GM19395 (cell line): ENCODE results near the gene TRPC3.

Source experiments
- ATAC-seq: cut with Tn5 transposase; IDR thresholded peaks from one replicate; pipeline ENCODE4 v1.9.1; 2021; ENCODE audit warnings: mild to moderate bottlenecking, moderate library complexity; ENCODE audit not compliant: unreplicated experiment

The TRPC3 gene

DNA sequence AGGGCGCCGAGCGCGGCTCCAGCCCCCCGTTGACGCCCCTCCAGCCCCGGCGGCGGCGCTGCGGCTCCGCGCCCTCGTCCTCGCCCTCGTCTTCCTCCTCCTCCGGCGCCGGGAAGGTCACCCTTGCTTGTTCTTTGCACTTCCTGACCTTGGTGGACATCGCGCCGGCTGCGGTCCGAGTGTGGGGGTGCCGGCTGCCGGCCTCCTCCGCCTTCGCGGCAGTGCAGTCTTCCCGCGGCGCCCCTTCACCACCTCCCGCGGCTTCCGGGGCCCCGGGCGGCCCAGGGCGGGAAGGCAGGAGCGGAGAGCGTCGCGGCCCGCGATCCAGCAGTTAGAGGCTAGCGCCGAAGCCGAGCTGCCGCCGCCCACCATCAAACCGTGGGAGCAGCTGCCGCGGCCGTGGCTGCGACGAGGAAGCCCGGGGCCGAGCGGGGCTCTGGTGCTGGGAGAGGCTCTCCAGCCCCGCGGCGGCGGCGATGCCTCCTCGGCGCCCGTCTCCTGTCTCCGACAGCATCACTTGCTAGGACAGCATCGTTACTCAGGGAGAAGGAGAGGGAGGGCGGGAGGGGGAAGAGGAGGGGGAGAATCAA is at the start of gene TRPC3:
TRPC3 (minus strand) TSS at position 540 of the 590 bp plus-strand sequence; CDS start at position 160, 380 bp downstream.
- ATAC-seq = peak; percentile 31

DNA sequence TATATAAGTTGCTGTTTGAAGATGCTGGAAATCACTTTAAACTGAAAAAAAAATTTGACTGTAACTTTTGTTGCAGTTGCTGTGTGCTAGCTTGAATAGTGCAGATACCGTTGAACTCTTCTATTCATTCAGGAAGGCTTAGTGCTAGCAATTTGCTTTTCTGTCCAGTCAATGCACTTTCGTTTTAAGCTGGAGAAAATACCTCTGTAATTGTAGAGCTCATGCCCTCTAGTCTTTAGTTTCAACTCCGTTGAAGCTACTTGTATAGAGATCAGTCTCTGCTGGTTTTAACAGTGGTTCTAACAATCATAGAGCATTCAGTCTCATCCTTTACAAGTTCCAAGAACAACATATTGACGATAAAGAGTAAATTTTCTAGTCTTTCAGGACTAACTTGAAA is 49.0 kb upstream of the TRPC3 start:
- no peak for ATAC-seq

DNA sequence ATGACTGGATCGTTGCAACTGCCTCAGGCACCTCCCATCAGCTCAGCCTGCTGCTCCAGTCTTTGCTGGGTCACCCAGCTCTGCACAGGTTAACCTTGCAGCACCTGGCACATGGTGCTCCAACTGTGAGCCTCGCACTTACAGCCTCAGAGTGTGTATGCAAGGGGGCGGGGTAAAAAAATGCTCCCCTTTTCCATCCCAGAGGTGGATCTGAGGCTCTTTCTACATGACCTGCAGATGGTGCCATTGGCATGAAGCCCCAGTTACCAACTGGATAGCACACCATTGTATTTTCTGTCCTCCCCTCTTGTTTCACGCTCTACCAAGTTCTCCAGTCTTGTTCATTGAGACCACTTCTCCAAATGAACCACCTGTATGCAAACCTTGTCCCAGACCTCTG is 46.2 kb upstream of the TRPC3 start:
- ATAC-seq = no peak

DNA sequence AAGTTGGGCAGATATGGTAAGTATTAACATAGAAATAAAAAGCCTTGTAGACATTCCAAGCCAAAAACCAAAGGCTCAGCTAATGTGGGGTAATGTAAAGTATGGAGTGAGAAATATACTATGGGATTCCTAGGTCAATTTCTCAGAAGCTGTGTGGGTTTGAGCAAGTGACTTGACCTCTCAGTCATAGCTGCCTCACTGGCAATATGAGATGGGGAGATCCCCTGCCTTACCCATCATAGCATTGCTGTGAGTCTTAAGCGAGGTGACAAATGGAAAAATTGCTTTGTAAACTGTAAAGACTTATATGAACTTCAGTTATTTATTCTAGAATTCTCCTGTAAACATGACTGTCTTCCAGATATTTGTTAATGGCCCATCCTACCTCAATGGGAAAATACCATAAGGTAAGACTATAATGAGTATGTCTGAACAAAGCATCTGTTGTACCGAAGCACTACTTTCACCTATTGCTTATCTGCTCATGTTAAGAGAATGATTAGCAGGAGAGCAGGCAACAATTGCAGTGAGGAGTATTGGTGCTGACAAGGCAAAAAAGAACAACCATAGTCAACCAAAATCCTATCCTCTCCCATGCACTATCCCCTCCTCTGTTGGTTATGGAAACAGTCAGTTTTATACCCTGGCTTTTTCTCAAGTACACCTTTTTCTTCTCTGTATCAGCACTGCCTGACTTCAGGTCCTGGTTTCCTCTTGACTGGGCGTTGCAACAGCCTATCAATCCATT is 44.1 kb upstream of the TRPC3 start:
- ATAC-seq = no peak

DNA sequence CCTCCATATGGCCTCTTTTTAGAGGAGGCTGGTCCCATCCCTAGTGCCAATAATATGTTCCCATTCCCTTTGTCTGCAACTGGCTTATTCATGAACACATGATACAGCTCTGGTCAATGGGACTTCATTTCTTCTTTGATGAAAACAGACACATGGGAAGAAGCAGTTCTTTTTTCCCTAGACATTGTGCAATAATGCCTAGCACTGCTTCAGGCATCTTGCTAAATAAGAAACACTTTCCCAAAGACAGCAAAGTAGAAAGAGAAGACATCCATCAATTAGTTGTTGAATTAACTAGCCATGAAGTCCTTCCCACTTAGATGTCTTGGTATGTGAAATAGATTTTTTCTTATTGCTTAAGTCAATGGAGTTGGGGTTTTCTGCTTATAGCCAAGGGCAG is 40.1 kb upstream of the TRPC3 start:
- no peak for ATAC-seq

DNA sequence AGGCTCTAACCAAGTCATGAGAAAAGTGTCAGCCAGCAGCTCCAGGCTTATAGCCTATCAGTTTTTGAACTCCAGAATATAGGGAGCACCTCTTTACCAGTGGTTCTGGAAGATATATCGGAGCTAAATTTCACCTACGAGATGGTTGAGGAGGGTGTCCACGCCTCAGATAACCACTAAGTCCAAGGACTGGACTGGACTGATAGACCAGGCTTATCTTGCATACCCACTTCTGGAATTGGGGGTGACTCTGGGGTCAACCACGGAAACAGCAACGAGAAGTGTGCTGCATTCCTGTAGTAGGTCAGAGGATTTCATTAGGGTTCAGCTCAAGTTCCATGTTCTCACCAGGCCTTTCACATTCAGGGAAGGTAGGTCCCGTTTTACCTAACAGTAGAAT is 38.6 kb upstream of the TRPC3 start:
- no peak for ATAC-seq

DNA sequence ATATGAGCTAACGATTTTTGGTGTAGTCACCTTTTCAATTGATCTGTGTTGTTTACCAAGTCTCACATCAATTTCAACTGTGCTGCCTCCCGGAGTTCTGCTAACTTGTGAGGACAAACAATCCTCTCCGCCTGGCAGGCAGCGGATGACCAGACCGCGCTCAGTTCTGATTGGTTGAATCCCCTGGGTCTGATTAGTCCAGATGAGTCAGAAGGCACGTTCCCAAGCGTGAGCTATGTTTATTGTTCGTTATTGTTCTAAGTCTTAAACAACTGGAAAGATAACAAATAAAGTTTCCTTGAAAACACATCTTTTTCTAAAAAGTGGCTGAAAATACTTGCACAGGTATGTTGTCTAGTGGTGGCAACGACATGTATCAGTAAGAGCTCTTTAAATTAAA is 37.9 kb upstream of the TRPC3 start:
- no peak for ATAC-seq

DNA sequence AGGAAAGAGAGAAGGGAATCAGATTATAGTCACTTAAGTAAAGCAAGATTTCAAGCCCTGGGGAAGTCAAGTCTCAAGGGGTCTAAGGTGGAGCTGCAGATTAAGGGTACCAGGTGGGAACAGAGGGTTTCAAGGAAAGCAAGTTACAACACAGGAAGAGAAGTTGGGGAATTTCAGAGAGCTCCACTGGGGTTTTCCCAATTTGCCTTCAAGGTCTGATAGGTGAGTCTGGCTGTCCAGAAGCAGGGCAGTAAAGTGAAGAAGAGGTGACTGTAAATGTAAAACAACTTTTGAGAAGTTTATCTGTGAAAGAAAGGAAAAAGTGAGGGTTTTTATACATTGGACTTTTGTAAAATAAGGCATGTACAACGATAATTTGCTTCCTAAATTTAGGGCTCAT is 37.1 kb upstream of the TRPC3 start:
- no peak for ATAC-seq

DNA sequence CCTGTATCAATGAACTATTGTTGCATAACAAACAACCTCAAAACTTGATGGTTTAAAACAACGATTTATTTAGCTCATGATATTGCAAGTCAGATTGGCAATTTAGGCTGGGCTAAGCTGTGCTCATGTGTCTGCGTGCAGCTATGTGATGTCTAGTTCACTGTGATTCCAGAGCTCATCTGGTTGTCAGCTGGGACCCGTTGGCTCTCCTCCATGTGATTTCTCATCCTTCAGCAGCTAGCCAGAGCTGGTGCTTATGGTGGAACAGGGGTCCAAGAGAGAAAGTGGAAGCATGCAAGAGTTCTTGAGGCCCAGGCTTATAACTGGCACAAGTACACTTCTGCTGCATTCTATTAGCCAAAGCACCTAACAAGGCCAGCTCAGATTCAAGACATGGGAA is 28.8 kb upstream of the TRPC3 start:
- no peak for ATAC-seq

DNA sequence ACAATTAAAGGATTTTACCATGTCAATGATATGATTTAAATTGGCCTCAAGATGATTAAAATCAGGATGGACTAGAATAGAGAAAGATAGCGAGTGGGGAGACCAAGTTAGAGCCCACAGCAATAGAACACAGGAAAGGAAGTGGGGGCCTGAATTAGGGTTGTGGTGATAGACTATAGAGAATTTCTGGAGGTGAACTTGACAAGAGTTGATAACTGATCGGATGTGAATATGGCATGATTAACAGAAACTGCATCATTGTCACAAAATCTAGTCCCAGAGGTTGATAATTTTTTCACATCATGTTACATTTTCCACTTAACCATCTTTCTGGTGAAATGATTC is 26.3 kb upstream of the TRPC3 start:
- ATAC-seq = peak; percentile 65

DNA sequence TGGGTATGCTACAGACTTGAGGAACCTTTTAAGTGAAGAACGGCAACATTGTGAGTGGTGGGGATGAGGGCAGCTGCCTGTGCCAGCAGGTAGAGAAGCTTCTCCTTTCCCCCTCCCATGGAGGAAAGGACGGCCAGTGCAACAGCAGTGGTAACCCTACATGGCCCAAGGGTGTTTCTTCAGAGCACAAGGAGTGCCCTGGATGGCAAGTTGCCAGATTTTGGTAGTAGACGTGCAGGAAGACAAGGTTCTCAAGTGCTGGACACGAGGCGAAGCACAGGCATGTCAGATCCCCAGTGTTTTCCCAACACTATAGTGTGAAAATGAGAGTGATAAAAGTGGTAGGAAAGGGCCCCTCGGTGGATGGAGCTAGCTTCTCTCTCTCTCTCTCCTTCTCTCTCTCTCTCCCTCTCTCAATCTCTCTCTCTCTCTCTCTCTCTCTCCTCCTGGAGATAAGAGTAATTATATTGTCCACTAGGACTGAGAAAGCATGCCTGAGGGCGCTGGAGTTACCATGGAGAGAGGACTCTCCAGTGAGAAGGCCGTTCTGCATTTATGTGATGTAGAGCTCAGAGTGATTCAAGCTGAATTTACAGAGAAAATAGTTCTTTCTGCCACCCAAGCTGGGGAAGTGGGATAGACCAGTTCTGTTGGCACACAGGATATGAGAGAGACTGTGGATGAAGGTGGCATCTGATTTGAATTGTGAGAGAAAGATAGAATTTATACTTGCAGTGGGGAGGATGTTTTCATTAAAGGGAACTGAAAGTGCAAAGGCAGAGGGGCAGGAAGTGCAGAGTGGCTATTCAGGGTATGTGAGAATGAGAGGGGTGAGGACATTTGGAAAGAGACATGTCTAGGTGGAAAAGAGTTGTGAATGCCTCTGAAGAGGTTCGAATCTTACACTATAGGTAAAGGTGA is 25.7 kb upstream of the TRPC3 start:
- peak; percentile 99 for ATAC-seq

DNA sequence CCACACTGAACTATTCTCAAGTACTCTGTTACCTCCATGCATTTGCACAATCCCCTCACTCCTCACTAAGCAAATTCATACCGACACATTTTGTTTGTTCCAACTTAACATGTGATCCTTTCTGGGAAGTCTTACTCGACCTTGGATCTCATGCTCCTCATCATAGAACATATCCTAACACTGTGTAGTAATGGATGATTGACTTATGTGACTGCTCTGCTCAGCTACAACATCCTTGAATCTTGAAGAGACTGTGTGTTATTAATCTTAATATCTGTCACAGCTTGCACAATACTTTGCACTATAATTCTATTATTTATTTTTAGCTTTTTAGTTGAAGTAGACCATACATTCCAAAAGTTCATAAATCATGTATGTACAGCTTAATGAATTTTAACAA is 23.9 kb upstream of the TRPC3 start:
- no peak for ATAC-seq

DNA sequence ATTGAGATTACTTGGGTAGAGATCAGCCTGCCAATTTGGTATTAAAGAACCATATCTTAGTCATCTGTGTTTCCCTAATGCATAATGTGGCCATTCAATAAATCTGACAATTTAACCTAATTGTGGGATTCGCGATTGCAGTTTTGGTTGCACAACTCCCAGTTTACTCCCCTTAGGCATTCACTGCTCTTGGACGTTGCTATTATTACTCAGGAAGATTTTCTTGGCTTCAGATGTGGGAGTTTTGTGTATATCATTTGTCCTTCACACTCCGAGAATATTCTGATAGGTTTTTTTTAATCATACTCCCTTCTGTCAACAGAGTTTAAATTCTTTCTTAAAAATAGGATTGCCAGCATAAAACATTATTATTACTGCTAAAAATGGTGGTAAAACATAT is 22.0 kb upstream of the TRPC3 start:
- no peak for ATAC-seq

DNA sequence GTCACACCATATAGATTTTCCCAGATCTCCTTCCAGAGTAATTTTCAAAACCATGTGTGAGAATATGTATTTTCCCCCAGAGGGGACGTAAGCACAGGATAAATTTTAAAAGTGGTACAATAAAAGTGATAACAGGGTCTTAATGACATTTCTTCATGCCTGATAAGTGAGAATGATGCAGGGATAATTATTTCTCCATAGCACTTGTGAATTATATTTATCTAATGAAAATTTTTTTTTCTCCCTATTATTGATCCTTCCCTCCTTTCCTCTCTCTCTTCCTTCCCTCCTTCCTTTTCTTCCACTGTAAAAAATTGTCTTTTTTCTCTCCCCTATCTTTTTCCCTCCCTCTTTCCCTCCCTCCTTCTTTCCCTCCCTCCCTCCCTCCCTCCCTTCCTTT is 17.0 kb upstream of the TRPC3 start:
- no peak for ATAC-seq

DNA sequence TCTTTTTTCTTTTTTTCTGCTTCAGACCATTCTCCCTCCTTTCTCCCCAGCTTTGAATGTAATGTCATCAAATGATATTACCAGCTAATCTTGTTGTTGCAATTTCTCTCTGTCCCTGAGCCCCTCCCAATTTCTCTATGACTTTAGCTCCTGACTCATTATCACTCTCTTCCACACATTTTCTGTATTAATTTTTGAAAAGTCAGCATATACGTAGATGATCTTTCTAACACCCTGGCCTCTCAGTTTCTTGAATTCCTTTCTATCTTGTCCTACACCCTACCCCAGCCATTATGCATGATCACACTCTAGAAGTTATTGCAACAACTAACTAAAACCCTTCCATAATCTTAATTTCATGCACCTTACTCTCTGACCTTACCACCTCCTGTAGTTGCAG is 13.1 kb upstream of the TRPC3 start:
- no peak for ATAC-seq

DNA sequence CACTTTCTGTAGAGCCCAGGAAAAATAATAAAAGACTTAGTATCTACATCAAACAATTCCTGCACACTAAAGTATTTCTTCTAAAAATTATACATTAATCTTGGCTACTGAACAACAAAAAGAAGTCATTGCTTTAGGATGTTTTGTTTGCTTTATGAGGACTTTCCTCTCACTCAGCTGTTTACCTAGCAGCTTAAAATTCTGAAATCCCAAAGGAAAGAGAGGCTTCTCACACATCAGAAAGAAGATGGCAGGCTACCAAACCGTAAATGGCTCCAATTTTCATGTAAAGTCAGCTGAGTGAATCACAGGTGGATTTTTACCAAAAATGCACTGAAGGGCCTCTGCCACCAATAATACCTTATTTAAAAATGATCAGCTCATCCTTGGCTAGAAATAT is 9.0 kb upstream of the TRPC3 start:
- no peak for ATAC-seq

DNA sequence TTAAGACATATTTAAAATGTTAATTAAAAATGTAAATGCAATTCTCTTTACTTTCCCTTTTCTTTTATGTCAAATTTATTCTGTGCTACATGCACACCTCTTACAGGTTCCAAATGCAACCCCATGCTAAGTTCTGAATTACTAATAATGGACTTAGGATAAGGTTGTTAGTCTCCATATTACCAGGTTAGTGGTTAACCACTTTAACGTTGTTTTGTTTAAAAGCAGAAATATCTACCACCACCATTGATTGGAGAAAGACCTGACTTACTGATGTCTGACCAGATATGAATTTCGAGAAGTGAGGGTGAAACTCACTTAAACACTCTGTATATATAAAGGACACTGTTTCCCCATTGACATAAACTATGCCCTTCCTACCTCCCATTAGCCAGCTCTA is 6.9 kb upstream of the TRPC3 start:
- ATAC-seq = no peak

DNA sequence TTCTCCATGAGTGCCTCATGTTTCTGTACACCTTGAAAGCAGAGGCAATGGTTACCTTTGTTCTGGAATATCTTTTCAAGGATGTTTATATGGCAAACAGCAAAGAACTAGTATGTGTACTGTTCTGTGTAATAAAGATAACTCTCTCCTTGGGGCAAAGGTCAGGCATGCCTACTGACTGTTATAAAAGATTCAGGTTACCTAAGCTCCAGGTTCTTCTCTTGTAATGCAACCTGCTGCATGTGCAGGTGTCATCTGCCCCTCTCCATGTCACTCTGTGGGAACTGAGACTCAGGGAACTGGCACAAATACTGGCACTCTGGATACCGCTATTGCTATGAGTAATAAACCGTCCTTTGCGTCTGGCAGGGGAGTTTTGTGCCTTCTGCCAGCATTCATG is 5.4 kb upstream of the TRPC3 start:
- ATAC-seq = no peak

DNA sequence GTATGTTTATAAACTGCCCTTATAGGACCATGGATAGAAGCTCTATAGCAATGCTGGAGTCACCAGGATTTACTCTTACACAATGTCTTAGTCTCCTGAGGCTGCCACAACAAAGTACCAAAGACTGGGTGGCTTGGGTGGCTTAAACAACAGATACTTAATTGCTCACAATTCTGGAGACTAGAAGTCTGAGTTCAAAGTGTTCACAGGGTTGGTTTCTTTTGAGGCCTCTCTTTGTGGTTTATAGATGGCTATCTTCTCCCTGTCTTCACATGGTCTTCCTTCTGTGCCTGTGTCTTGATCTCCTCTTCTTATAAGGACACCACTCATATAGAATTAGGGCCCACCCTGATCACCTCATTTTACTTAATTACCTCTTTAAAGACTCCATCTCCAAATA is 2.0 kb upstream of the TRPC3 start:
- ATAC-seq = no peak

DNA sequence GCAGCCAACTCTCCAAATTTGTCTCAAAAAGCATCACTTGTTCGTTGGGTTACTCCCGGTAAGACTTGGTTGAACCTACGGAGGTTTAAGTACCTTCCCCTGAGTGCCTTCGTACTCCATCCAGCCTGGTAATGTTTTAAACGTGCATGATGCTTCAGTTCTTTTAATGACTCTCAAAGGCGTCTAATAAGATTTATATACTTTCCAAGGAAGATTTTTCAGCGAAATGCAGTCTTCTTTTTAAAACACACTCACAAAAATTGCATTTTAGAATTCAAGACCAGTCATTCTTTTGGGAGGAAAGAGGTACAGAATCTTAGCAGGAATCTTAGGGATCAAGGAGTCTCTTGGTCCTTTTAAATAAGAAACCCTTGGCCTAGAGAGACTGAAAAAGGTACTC is 430 bp upstream of the TRPC3 start:
- no peak for ATAC-seq

DNA sequence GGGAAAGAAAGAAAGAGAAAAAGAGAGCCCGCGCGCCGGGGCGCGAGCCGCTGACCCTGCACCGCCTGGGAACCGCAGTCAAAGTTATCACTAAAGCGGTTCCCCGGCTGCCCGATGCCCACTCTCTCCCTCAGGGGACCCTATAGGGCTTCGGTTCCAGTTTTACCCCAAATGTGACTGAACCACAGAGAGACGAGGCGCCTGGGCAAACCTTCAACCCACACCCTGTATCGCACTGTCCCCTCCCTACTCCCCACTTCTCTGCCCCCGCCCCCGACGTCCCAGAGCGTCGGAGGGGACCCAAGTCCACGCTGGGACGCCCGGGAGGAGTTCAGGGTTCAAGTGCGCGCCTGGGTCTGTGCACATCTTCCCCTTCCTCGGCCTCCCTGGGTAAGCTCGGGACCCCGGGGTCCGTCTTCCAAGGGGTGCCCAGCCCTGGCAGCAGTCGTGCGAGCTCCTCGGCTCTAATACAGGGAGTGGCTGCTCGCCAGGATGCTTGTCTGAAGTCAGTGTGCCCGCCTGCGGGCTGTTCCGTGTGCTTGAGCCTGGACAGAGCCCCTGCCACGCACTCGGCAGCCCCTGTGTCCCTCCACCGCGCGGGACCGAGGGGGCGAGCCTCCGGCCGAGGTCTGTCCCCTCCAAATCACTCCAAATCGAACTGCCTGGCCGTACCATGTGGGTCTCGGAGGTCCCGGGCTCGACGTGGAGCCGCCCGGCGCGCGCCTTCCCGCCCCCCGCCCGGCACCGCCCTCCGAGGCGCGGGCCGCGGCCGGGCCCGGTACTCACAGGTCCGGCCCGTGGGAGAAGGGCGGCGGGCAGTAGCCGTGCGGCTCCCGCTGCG is 960 bp downstream of the TRPC3 start:
- peak; percentile 38 for ATAC-seq
